Body of pancreas (tissue), 4 donors: ENCODE results near the gene AMZ2. TPM values are rescaled to one million over a fixed set of nuclear protein-coding genes. Genes with fewer than 3 reads are reported as not detected.

Source experiments
- ATAC-seq: fragments of 150-250 bp; one replicate; pipeline ENCODE4 v1.9.1; 2016
- DNase-seq, 4 donors: peaks; one replicate each; pipeline ENCODE4 v3.0.0-alpha.2; 2019
- H3K27ac ChIP-seq, 4 donors: fragments of 200-600 bp; sonication (generic); 1 replicate in 3 of 4; 2 replicates in 1 of 4; pipeline versions ENCODE4 v1.5.1 to v1.6.1; 2016 to 2019; ENCODE audit warnings: mild to moderate bottlenecking in 1 of 4, mixed read lengths in 1 of 4, moderate library complexity in 1 of 4
- H3K27me3 ChIP-seq, 2 donors: fragments of 200-600 bp; sonication (generic); one replicate each; pipeline ENCODE4 v1.6.0; 2016; ENCODE audit warnings: mild to moderate bottlenecking in 1 of 2
- H3K36me3 ChIP-seq, 2 donors: fragments of 200-600 bp; sonication (generic); replicated peaks in 1 of 2; 2 replicates each; pipeline ENCODE4 v1.5.1; 2016; ENCODE audit warnings: low read depth in 2 of 2; ENCODE audit not compliant: insufficient read depth in 1 of 2
- H3K4me1 ChIP-seq: fragments of 200-600 bp; sonication (generic); one replicate; pipeline ENCODE4 v1.6.0; 2016
- H3K4me3 ChIP-seq, 2 donors: fragments of 200-600 bp; sonication (generic); 1 replicate in 1 of 2; 2 replicates in 1 of 2; pipeline ENCODE4 v1.5.1; 2016 to 2019
- H3K9me3 ChIP-seq, 3 donors: fragments of 200-600 bp; sonication (generic); 1 replicate in 2 of 3; 2 replicates in 1 of 3; pipeline ENCODE4 v1.5.1; 2016
- CTCF ChIP-seq, 7 experiments: fragments of 450-650 bp in 4 of 7; fragments of 200-600 bp in 3 of 7; sonication (generic) in 3 of 7; IDR thresholded peaks; one replicate each; pipeline ENCODE4 v1.5.1; 2016 to 2019; ENCODE audit warnings: antibody characterized with exemption in 7 of 7
- POLR2A ChIP-seq, 3 donors: fragments of 450-650 bp; IDR thresholded peaks; one replicate each; pipeline ENCODE4 v1.6.1; 2016; ENCODE audit warnings: antibody characterized with exemption in 3 of 3, mild to moderate bottlenecking in 2 of 3
- WGBS, 2 donors: methylation state at CpG; one replicate each; pipeline ENCODE4 v1.1.5; 2017; 5-methylcytosine and 5-hydroxymethylcytosine counted together
- intact Hi-C: fragments of 100-400 bp; cut with DNase I; formaldehyde crosslinking; loops from one replicate; pipeline ENCODE4 v1.15.1; 2023
- total RNA-seq, 2 donors: library from RNA; depleted of rRNA; stranded (reverse); fragments of >200 nt; gene quantifications; one replicate each; pipeline ENCODE4 v1.1.0, GENCODE V29; 2016

The AMZ2 gene
- total RNA-seq, 2 donors from 2014 or later, result 23.3 to 28.3 TPM

DNA sequence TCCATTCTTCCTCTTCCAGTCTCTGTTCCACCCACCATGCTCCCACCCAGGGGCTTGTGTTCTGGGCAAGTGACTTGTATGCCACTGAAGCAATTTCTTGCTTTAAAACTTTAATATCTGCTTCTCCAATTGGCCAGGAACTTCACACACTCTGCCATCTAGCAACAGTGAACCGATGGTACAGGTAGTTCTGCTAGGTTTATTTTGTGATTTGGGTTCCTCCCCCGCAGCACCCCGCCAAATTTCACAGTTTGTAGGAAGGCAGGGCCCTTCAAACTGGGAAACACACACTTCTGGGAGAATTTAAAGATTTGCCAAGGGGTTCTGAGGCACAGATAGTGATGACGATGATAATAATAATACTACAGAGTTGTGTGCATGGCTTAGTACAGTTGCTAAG is 46.8 kb downstream of the AMZ2 start:
- Histone ChIP-seq H3K27ac (no peak overlapping the region), H3K27me3 (peaks cover 0 to 15% of the 10 kb centered on the region in 2 donors), H3K9me3 (no peaks in the 10 kb centered on the region), H3K36me3 (no peaks in the 10 kb centered on the region), H3K4me3 (no peak overlapping the region), H3K4me1 (peaks cover 23% of the 10 kb centered on the region)
- WGBS, 2 donors, result 77 to 82% methylated on average over 4 of the region's 4 CpGs
- DNase-seq (no peak), ATAC-seq (no peak)
- TF ChIP-seq POLR2A (IDR thresholded peaks at IDR 0.05) (no peak), CTCF (IDR thresholded peaks at IDR 0.05) (no peak)
- intact Hi-C loops, result no loop called here

DNA sequence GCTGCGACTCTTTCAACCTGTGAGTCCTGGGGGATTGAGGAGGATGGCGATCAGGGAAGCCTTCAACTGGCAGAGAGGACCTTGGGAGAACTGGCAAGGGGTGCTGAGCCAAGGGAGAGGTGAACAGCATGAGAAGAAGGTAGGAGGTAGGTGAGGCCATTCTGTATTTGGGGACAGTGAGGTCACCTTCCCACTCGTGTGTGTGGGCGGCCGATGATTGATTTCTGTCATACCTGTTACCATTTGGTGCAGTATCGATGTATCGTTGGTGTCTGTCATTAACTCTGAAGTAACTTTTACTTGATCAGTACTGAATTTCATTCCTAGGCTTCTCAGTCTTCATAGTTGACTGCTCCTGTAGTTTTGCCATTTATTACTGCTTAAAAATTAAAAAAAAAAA is 47.2 kb downstream of the AMZ2 start:
- H3K27me3 ChIP-seq, result peaks cover 0 to 15% of the 10 kb centered on the region in 2 donors
- intact Hi-C loops, result no loop called here
- 72 to 88% methylated on average over 7 of the region's 7 CpGs for WGBS, 2 donors

DNA sequence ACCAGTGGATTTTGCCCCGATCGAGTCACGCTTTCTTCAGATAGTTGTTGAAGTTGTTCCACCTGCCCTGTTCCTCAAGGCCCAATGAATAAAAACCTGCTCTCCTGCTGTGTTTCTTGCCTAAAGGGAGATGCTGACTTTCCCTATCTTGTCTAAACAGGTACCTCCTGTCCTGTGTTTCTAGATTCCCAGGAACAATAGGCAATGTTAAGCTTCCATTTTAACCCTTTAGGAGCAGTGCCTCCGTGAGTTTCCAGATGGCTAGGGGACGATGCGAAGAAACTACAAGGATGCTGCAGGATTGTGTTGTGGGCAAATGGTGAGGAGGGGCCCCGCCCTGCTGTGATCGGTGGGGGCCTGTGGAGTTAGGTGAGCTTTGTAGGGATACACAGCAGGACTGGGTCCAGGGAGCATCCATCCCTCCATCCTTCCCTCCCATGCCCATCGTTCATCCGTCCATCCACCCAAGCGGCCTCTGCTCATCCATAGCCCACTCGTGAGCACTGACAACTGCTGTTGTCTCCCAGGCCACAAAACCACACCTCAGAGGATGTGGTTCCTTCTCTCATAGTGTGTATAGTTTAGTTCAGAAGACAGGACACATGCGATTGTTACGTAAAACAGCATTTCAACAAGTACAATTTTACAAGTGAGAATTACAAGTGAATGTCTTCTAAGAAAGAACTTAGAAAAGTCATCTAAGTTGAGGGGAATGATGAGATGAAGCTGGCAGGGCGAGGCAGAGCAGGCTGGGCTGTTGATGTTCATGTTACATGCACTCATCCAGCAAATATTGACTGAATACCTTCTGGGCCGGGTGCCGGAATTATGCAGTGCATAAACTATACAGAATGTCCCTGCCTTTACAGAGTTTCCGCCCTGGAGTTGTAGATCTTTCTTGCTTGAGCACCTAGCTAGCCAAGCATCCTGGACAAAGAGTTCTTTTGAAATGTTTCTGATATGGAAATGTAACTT is 48.7 kb downstream of the AMZ2 start:
- whole genome bisulfite sequencing, 2 donors, result 74 to 79% methylated on average over 18 of the region's 18 CpGs
- peak overlapping the region in 1 of 4 donors; percentile 9 for H3K27ac ChIP-seq
- H3K36me3 ChIP-seq, result no peaks in the 10 kb centered on the region
- intact Hi-C loops, result no loop called here
- H3K27me3 ChIP-seq, result peaks cover 0 to 8% of the 10 kb centered on the region in 2 donors
- H3K4me1 ChIP-seq, result peaks cover 10% of the 10 kb centered on the region
- ATAC-seq, result no peak
- DNase-seq, result peak in 2 of 4 donors; percentile 30 to 34
- H3K4me3 ChIP-seq, result no peak overlapping the region
- no peak for TF ChIP-seq POLR2A (IDR thresholded peaks at IDR 0.05)
- TF ChIP-seq CTCF (IDR thresholded peaks at IDR 0.05), result no peak
- H3K9me3 ChIP-seq, result no peaks in the 10 kb centered on the region

More for the DNA sequence above, 47.2 kb downstream of the AMZ2 start:
- H3K4me3 ChIP-seq, result no peak overlapping the region
- TF ChIP-seq CTCF (IDR thresholded peaks at IDR 0.05), result no peak
- TF ChIP-seq POLR2A (IDR thresholded peaks at IDR 0.05), result no peak
- no peak overlapping the region for H3K27ac ChIP-seq
- H3K9me3 ChIP-seq, result no peaks in the 10 kb centered on the region
- no peak for ATAC-seq
- no peak for DNase-seq
- peaks cover 23% of the 10 kb centered on the region for H3K4me1 ChIP-seq
- no peaks in the 10 kb centered on the region for H3K36me3 ChIP-seq

- 70 to 79% methylated on average over 4 of the region's 4 CpGs for WGBS, 2 donors
- peak overlapping the region in 1 of 4 donors; percentile 9 for H3K27ac ChIP-seq
- no peaks in the 10 kb centered on the region for H3K9me3 ChIP-seq
- H3K4me3 ChIP-seq, result no peak overlapping the region
- no peaks in the 10 kb centered on the region for H3K36me3 ChIP-seq
- intact Hi-C loops, result no loop called here
- peaks cover 0 to 1% of the 10 kb centered on the region in 2 donors for H3K27me3 ChIP-seq
- peaks cover 3% of the 10 kb centered on the region for H3K4me1 ChIP-seq
- DNase-seq (no peak), ATAC-seq (no peak)
- no peak for TF ChIP-seq CTCF (IDR thresholded peaks at IDR 0.05)
- no peak for TF ChIP-seq POLR2A (IDR thresholded peaks at IDR 0.05)
These were observed 49.4 kb downstream of the AMZ2 start for GRCh38 chr17:68297195-68297594.
